C4-2B (cell line): ENCODE results near the gene GARRE1.

Experiments
- CTCF ChIP-seq: fragments of 450-650 bp; conservative IDR thresholded peaks from 2 replicates; pipeline ENCODE4 v1.5.1; 2017; ENCODE audit warnings: mild to moderate bottlenecking
- ZFX ChIP-seq: fragments of 450-650 bp; IDR thresholded peaks from 2 replicates; pipeline ENCODE4 v1.6.1; 2017

GRCh38 chr19:34230820-34231219 lies 23.5 kb upstream of the GARRE1 start:
- no peak for TF ChIP-seq CTCF
- TF ChIP-seq ZFX, result no peak
